ENCODE results near the gene SYNDIG1. TPM values are rescaled to one million over a fixed set of nuclear protein-coding genes. Genes with fewer than 3 reads are reported as not detected.

The SYNDIG1 gene
- total RNA-seq, 6 experiments from 2014 or later, result 0.14 to 0.31 TPM; not detected in 4

GRCh38 chr20:24699321-24700165 lies 230.1 kb downstream of the SYNDIG1 start:
- TF ChIP-seq CTCF (IDR thresholded peaks at IDR 0.05), result no peak
- H3K9me3 Mint-ChIP-seq, result no peaks in the 10 kb centered on the region
- H3K4me3 Mint-ChIP-seq, result no peak overlapping the region
- peaks cover 47% of the 10 kb centered on the region for H3K27me3 Mint-ChIP-seq (ENCODE audit: insufficient read depth)
- DNase-seq, result peak; percentile 5
- H3K27ac Mint-ChIP-seq, result no peak overlapping the region
- no peaks in the 10 kb centered on the region for H3K36me3 Mint-ChIP-seq (ENCODE audit: low read depth)
- peaks cover 10% of the 10 kb centered on the region for H3K4me1 Mint-ChIP-seq (ENCODE audit: low read depth)

- H3K4me1 Mint-ChIP-seq (ENCODE audit: low read depth), result peaks cover 2% of the 10 kb centered on the region
- H3K9me3 Mint-ChIP-seq, result no peaks in the 10 kb centered on the region
- no peak overlapping the region for H3K4me3 Mint-ChIP-seq
- DNase-seq, result no peak
- H3K27me3 Mint-ChIP-seq (ENCODE audit: insufficient read depth), result peaks cover 40% of the 10 kb centered on the region
- TF ChIP-seq CTCF (IDR thresholded peaks at IDR 0.05), result no peak
- no peak overlapping the region for H3K27ac Mint-ChIP-seq
- no peaks in the 10 kb centered on the region for H3K36me3 Mint-ChIP-seq (ENCODE audit: low read depth)
Measured at GRCh38 chr20:24700166-24700860, 230.9 kb downstream of the SYNDIG1 start.

- Mint-ChIP-seq H3K27ac (no peak overlapping the region), H3K27me3 (ENCODE audit: insufficient read depth) (peaks cover 33% of the 10 kb centered on the region)
Measured at GRCh38 chr20:24701027-24701426, 231.6 kb downstream of the SYNDIG1 start.

GRCh38 chr20:24701668-24702067 lies 232.2 kb downstream of the SYNDIG1 start:
- no peak for DNase-seq
- Mint-ChIP-seq H3K27me3 (ENCODE audit: insufficient read depth) (peaks cover 28% of the 10 kb centered on the region), H3K27ac (no peak overlapping the region), H3K9me3 (no peaks in the 10 kb centered on the region), H3K36me3 (ENCODE audit: low read depth) (no peaks in the 10 kb centered on the region), H3K4me1 (ENCODE audit: low read depth) (no peaks in the 10 kb centered on the region), H3K4me3 (no peak overlapping the region)
- no peak for TF ChIP-seq CTCF (IDR thresholded peaks at IDR 0.05)

More at GRCh38 chr20:24701027-24701426, 231.6 kb downstream of the SYNDIG1 start:
- H3K36me3 Mint-ChIP-seq (ENCODE audit: low read depth), result no peaks in the 10 kb centered on the region
- no peak overlapping the region for H3K4me3 Mint-ChIP-seq
- H3K9me3 Mint-ChIP-seq, result no peaks in the 10 kb centered on the region
- TF ChIP-seq CTCF (IDR thresholded peaks at IDR 0.05), result no peak
- no peak for DNase-seq
- no peaks in the 10 kb centered on the region for H3K4me1 Mint-ChIP-seq (ENCODE audit: low read depth)

- peaks cover 32% of the 10 kb centered on the region for H3K27me3 Mint-ChIP-seq (ENCODE audit: insufficient read depth)
- H3K36me3 Mint-ChIP-seq (ENCODE audit: low read depth), result no peaks in the 10 kb centered on the region
- no peak for TF ChIP-seq CTCF (IDR thresholded peaks at IDR 0.05)
- H3K27ac Mint-ChIP-seq, result no peak overlapping the region
- no peak overlapping the region for H3K4me3 Mint-ChIP-seq
- H3K9me3 Mint-ChIP-seq, result no peaks in the 10 kb centered on the region
- no peak for DNase-seq
- no peaks in the 10 kb centered on the region for H3K4me1 Mint-ChIP-seq (ENCODE audit: low read depth)
Measured at GRCh38 chr20:24702501-24703283, 233.3 kb downstream of the SYNDIG1 start.
